NOMO-1 treated with DMSO at 0.1 percent for 48 hours (cell line): ENCODE results near the gene KDF1.
A peak's percentile ranks its signal among the peaks of the same experiment; 100 is the strongest.

Experiments used
- DNase-seq: peaks from one replicate; lab custom pipeline; 2025; ENCODE audit not compliant: unreplicated experiment; lab: John Stamatoyannopoulos, UW

The KDF1 gene

GRCh38 chr1:26959722-26960624 lies at the start of gene KDF1:
KDF1 (minus strand) TSS chr1:26960468; CDS start chr1:26952380, 8,088 bp downstream.
- DNase-seq: no peak

GRCh38 chr1:27009601-27010197 lies 49.4 kb upstream of the KDF1 start:
- no peak for DNase-seq

GRCh38 chr1:27007909-27008582 lies 47.8 kb upstream of the KDF1 start:
- no peak for DNase-seq

- DNase-seq: no peak
Observed at GRCh38 chr1:27006683-27007082, 46.4 kb upstream of the KDF1 start.

GRCh38 chr1:27005648-27006496 lies 45.6 kb upstream of the KDF1 start:
- DNase-seq: no peak

GRCh38 chr1:27005166-27005530 lies 44.9 kb upstream of the KDF1 start:
- DNase-seq: no peak

- no peak for DNase-seq
Observed at GRCh38 chr1:27004471-27005165, 44.4 kb upstream of the KDF1 start.

GRCh38 chr1:27003745-27004470 lies 43.6 kb upstream of the KDF1 start:
- DNase-seq: no peak

- DNase-seq: peak; percentile 96
Observed at GRCh38 chr1:27001570-27002360, 41.5 kb upstream of the KDF1 start.

GRCh38 chr1:27000817-27001460 lies 40.7 kb upstream of the KDF1 start:
- DNase-seq: no peak

GRCh38 chr1:27000090-27000816 lies 40.0 kb upstream of the KDF1 start:
- no peak for DNase-seq

GRCh38 chr1:26999440-26999987 lies 39.2 kb upstream of the KDF1 start:
- DNase-seq: no peak

GRCh38 chr1:26998429-26999300 lies 38.4 kb upstream of the KDF1 start:
- no peak for DNase-seq

- no peak for DNase-seq
Observed at GRCh38 chr1:26996665-26997064, 36.4 kb upstream of the KDF1 start.

- DNase-seq: no peak
Observed at GRCh38 chr1:26996024-26996423, 35.8 kb upstream of the KDF1 start.

GRCh38 chr1:26994787-26995517 lies 34.7 kb upstream of the KDF1 start:
- DNase-seq: no peak
